ENCODE results near the gene VAMP8. TPM values are rescaled to one million over a fixed set of nuclear protein-coding genes. Genes with fewer than 3 reads are reported as not detected.

The VAMP8 gene
- polyA plus RNA-seq, 1 experiment, result 0.70 TPM

DNA sequence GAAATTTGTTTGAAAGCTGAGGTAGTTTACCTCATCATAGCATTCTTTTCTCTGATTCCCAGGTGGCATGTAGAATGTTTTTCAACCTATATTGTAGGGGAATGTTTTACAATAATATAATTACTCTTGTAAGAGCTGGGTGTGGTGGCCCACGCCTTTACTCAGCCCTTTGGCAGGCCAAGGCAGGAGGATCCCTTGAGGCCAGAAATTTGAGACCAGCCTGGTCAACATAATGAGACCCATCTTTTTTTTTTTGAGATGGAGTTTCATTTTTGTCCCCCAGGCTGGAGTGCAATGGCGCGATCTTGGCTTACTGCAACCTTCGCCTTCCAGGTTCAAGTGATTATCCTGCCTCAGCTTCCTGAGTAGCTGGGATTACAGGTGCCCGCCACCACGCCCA is 42.2 kb downstream of the VAMP8 start:
- no peak for DNase-seq (ENCODE audit: low read depth)
- TF ChIP-seq, protein P1, sequence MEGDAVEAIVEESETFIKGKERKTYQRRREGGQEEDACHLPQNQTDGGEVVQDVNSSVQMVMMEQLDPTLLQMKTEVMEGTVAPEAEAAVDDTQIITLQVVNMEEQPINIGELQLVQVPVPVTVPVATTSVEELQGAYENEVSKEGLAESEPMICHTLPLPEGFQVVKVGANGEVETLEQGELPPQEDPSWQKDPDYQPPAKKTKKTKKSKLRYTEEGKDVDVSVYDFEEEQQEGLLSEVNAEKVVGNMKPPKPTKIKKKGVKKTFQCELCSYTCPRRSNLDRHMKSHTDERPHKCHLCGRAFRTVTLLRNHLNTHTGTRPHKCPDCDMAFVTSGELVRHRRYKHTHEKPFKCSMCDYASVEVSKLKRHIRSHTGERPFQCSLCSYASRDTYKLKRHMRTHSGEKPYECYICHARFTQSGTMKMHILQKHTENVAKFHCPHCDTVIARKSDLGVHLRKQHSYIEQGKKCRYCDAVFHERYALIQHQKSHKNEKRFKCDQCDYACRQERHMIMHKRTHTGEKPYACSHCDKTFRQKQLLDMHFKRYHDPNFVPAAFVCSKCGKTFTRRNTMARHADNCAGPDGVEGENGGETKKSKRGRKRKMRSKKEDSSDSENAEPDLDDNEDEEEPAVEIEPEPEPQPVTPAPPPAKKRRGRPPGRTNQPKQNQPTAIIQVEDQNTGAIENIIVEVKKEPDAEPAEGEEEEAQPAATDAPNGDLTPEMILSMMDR (IDR thresholded peaks at IDR 0.05; ENCODE audit: insufficient read depth, low read depth, low read length), result no peak
- Histone ChIP-seq H3K36me3 (ENCODE audit: control insufficient read depth, insufficient read depth, low read length) (peaks cover 13% of the 10 kb centered on the region), H3K4me3 (ENCODE audit: low read depth, low read length) (no peak overlapping the region), H3K27me3 (ENCODE audit: control insufficient read depth, insufficient read depth, low read length) (no peaks in the 10 kb centered on the region)
- CTCF ChIA-PET, result interaction anchor here (1.2 to 4.0 kb wide), 2 partner anchors 16 to 17 kb away, joined by 3 to 19 read pairs; no protein-coding TSS in a partner anchor
- POLR2A ChIA-PET, result no interaction called here

DNA sequence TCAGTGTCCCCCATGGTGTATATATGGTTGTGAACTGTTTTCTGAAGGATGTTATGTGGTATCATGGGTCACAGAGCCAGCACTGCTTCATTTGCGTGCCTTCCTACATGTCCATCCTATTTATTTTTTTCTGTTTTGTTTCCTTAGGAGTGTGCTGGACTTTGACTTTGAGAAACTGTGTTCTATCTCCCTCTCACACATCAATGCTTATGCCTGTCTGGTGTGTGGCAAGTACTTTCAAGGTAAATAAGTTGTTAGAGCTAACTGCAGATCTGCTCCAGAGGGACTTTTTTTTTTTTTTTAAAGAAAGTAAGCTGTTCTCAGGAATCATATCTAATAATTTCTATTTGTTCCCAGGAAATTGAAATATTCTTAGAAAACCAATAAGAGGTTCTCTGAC is 44.0 kb downstream of the VAMP8 start:
- H3K4me3 ChIP-seq (ENCODE audit: low read depth, low read length), result no peak overlapping the region
- POLR2A ChIA-PET, result no interaction called here
- no peaks in the 10 kb centered on the region for H3K27me3 ChIP-seq (ENCODE audit: control insufficient read depth, insufficient read depth, low read length)
- peaks cover 23% of the 10 kb centered on the region for H3K36me3 ChIP-seq (ENCODE audit: control insufficient read depth, insufficient read depth, low read length)
- CTCF ChIA-PET, result interaction anchor here (0.6 to 4.0 kb wide), 7 partner anchors 10 to 201 kb away, joined by 3 to 19 read pairs (median 3); partner anchors contain the start of gene ATOH8
- no peak for DNase-seq (ENCODE audit: low read depth)
- TF ChIP-seq, protein P1 (IDR thresholded peaks at IDR 0.05; ENCODE audit: insufficient read depth, low read depth, low read length), result no peak

DNA sequence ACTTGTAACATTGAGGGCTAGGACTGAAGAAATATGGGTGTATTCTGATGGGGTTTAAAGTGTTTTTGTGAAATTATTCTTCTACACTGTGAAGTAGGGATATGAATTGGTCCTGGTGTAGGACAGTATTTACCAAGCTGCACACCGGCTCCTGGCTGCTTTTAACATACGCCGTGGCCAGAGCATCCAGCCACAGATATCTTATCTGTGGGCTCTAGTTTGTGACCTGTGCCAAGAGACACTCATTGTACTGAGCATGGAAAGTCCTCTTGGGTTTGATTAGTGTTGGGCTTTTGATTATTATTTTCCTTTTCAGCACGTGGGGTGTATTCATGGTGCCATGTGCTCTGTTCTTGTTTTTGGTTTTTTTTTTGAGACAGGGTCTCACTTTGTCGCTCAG is 46.6 kb downstream of the VAMP8 start:
- TF ChIP-seq, protein P1 (IDR thresholded peaks at IDR 0.05; ENCODE audit: insufficient read depth, low read depth, low read length), result no peak
- ChIA-PET CTCF (interaction anchor here (1.3 to 3.1 kb wide), 2 partner anchors 13 to 25 kb away, joined by 4 to 10 read pairs; no protein-coding TSS in a partner anchor), POLR2A (no interaction called here)
- Histone ChIP-seq H3K4me3 (ENCODE audit: low read depth, low read length) (no peak overlapping the region), H3K36me3 (ENCODE audit: control insufficient read depth, insufficient read depth, low read length) (peaks cover 28% of the 10 kb centered on the region), H3K27me3 (ENCODE audit: control insufficient read depth, insufficient read depth, low read length) (no peaks in the 10 kb centered on the region)
- no peak for DNase-seq (ENCODE audit: low read depth)

DNA sequence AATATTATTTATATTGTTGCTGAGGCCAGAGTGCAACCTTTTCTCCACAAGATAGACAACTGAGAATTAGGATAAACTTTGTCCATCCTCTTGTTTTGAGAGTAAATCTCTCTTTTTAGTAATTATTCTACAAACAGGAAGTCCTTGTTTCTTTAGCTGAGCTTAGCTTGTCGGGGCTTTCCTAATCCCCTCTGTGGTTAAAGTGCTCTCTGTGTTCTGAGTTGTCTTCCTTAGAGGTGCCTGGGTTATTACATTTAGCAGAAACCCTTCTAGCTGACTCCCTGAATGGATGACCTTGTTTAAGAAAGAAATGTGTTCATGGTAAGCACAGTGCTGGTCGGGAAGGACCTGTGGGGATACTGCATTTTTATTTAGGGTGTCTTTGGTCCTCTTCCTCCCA is 51.3 kb downstream of the VAMP8 start:
- peaks cover 27% of the 10 kb centered on the region for H3K36me3 ChIP-seq (ENCODE audit: control insufficient read depth, insufficient read depth, low read length)
- DNase-seq (ENCODE audit: low read depth), result no peak
- TF ChIP-seq, protein P1 (IDR thresholded peaks at IDR 0.05; ENCODE audit: insufficient read depth, low read depth, low read length), result no peak
- CTCF ChIA-PET, result interaction anchor here (1.5 kb wide), 1 partner anchor 9 kb away, joined by 11 read pairs; no protein-coding TSS in a partner anchor
- H3K4me3 ChIP-seq (ENCODE audit: low read depth, low read length), result no peak overlapping the region
- POLR2A ChIA-PET, result no interaction called here
- no peaks in the 10 kb centered on the region for H3K27me3 ChIP-seq (ENCODE audit: control insufficient read depth, insufficient read depth, low read length)

DNA sequence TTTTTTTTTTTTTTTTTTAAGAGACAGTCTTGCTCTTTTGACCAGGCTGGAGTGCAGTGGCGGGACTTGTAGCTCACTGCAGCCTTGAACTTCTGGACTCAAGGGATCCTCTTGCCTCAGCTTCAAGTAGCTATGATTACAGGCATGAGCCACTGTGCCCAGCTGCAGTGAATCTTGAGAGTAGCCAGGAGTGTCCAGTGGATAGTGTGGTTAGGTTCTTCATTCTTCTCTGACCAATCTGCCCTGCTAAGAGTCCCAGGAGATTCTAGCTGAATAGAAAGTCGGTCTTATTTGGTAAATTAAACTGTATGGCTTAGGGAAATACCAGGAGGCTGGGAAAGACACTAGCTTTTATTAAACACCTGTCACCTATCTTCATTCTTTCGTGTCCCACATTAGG is 53.9 kb downstream of the VAMP8 start:
- TF ChIP-seq, protein P1 (IDR thresholded peaks at IDR 0.05; ENCODE audit: insufficient read depth, low read depth, low read length), result no peak
- ChIA-PET CTCF (interaction anchor here (0.6 to 1.3 kb wide), 4 partner anchors 10 to 94 kb away, joined by 3 to 5 read pairs (median 3); no protein-coding TSS in a partner anchor), POLR2A (no interaction called here)
- Histone ChIP-seq H3K27me3 (ENCODE audit: control insufficient read depth, insufficient read depth, low read length) (no peaks in the 10 kb centered on the region), H3K36me3 (ENCODE audit: control insufficient read depth, insufficient read depth, low read length) (peaks cover 16% of the 10 kb centered on the region), H3K4me3 (ENCODE audit: low read depth, low read length) (no peak overlapping the region)
- no peak for DNase-seq (ENCODE audit: low read depth)

Small RNAs within 50 kb of the gene (small RNA-seq; reads per million reads assigned to genes)
- not detected for gene RN7SL126P (ENCODE audit: insufficient read length, low read depth, low replicate concordance)

Other genes starting within 250 kb of the VAMP8 start
- gene TGOLN2, start 249.6 kb upstream of the VAMP8 start, polyA plus RNA-seq (2011; rRNA removed), result 130 and 132 TPM in 2 replicates
- 50.3 and 54.4 TPM in 2 replicates for gene RETSAT, start 223.1 kb upstream of the VAMP8 start, polyA plus RNA-seq (2011; rRNA removed)
- gene ELMOD3, start 222.8 kb upstream of the VAMP8 start, polyA plus RNA-seq (2011; rRNA removed), result 22.4 and 26.3 TPM in 2 replicates
- 92.4 and 135 TPM in 2 replicates for gene CAPG, start 167.2 kb upstream of the VAMP8 start, polyA plus RNA-seq (2011; rRNA removed)
- gene SH2D6, start 158.9 kb upstream of the VAMP8 start, polyA plus RNA-seq (2011; rRNA removed), result 0.18 and 0.39 TPM in 2 replicates
- 261 and 302 TPM in 2 replicates for gene MAT2A, start 38.4 kb upstream of the VAMP8 start, polyA plus RNA-seq (2011; rRNA removed)
- 44.4 and 45.9 TPM in 2 replicates for gene GGCX, start 16.1 kb upstream of the VAMP8 start, polyA plus RNA-seq (2011; rRNA removed)
- 143 and 161 TPM in 2 replicates for gene VAMP5, start 6.8 kb downstream of the VAMP8 start, polyA plus RNA-seq (2011; rRNA removed)
- 376 and 394 TPM in 2 replicates for gene RNF181, start 18.2 kb downstream of the VAMP8 start, polyA plus RNA-seq (2011; rRNA removed)
- 11.4 and 19.1 TPM in 2 replicates for gene TMEM150A, start 25.1 kb downstream of the VAMP8 start, polyA plus RNA-seq (2011; rRNA removed)
- 16.4 and 18.9 TPM in 2 replicates for gene C2orf68, start 34.5 kb downstream of the VAMP8 start, polyA plus RNA-seq (2011; rRNA removed)
- gene USP39, start 38.6 kb downstream of the VAMP8 start, polyA plus RNA-seq (2011; rRNA removed), result 49.9 and 50.5 TPM in 2 replicates
- gene SFTPB, start 90.6 kb downstream of the VAMP8 start, polyA plus RNA-seq (2011; rRNA removed), result not detected in 2 replicates
- gene GNLY, start 116.8 kb downstream of the VAMP8 start, polyA plus RNA-seq (2011; rRNA removed), result not detected in 2 replicates
- 12.5 and 19.5 TPM in 2 replicates for gene ATOH8, start 176.4 kb downstream of the VAMP8 start, polyA plus RNA-seq (2011; rRNA removed)